ENCODE results near the gene SHF. TPM values are rescaled to one million over a fixed set of nuclear protein-coding genes. Genes with fewer than 3 reads are reported as not detected.
A peak's percentile ranks its signal among the peaks of the same experiment; 100 is the strongest.

Gene SHF
- total and polyA plus RNA-seq, 2 donors (not counting 1 experiment from before 2014, with no cell fraction given) = 1.6 to 15.4 TPM

GRCh38 chr15:45205192-45205591, 17.4 kb upstream of the SHF start:
- Histone ChIP-seq H2AFZ (ENCODE audit: insufficient read depth, low read depth, low read length, poor library complexity, severe bottlenecking) (no peak overlapping the region), H3K4me1 (ENCODE audit: control insufficient read depth in 2 of 2, insufficient read depth in 2 of 2, low read length in 2 of 2) (peaks cover 6 to 8% of the 10 kb centered on the region in 2 donors), H3K79me2 (ENCODE audit: control insufficient read depth, insufficient read depth, low read length) (no peaks in the 10 kb centered on the region), H4K20me1 (ENCODE audit: control insufficient read depth, insufficient read depth, low read length, poor library complexity, severe bottlenecking) (no peaks in the 10 kb centered on the region), H3K4me2 (replicated peaks; ENCODE audit: low read depth, low read length, poor library complexity, severe bottlenecking) (no peak overlapping the region), H3K9me3 (ENCODE audit: control extremely low read depth in 1 of 3, control insufficient read depth in 2 of 3, insufficient read depth in 1 of 3, low read length in 2 of 3) (peaks cover 0 to 3% (median 0%) of the 10 kb centered on the region in 3 donors), H3K9ac (ENCODE audit: low read length) (no peak overlapping the region), H3K27me3 (replicated peaks in 1 of 4; ENCODE audit: control extremely low read depth in 1 of 4, control insufficient read depth in 3 of 4, insufficient read depth in 4 of 4, low read length in 3 of 4) (peaks cover 0 to 3% (median 0%) of the 10 kb centered on the region in 4 experiments), H3K27ac (ENCODE audit: low read length in 2 of 2) (no peak overlapping the region), H3K4me3 (ENCODE audit: control extremely low read depth in 1 of 5, extremely low read depth in 1 of 5, insufficient read depth in 1 of 5, low read depth in 2 of 5, low read length in 4 of 5) (no peak overlapping the region), H3K36me3 (replicated peaks in 1 of 2; ENCODE audit: control extremely low read depth in 1 of 2, control insufficient read depth in 1 of 2, extremely low read depth in 1 of 2, insufficient read depth in 2 of 2, low read length in 1 of 2) (no peaks in the 10 kb centered on the region)
- no CpG with 5 or more reads among the region's 2 CpGs for WGBS (ENCODE audit: insufficient coverage)
- Mint-ChIP-seq H3K27me3 (peaks cover 24% of the 10 kb centered on the region), H3K4me3 (no peak overlapping the region), H3K9me3 (ENCODE audit: insufficient read depth) (no peaks in the 10 kb centered on the region), H3K4me1 (no peaks in the 10 kb centered on the region), H3K27ac (no peak overlapping the region)
- ATAC-seq (ENCODE audit: low read depth) (no peak), DNase-seq (peak; percentile 61)
- POLR2A ChIA-PET = interaction anchor here (0.6 kb wide), 1 partner anchor 192 kb away, joined by 10 read pairs; no protein-coding TSS in a partner anchor
- intact Hi-C loops (cut with micrococcal nuclease) = loop anchor here (1.0 to 10.0 kb wide), 2 partner anchors 194 to 410 kb away; no protein-coding TSS in a partner anchor
- TF ChIP-seq, protein P1, sequence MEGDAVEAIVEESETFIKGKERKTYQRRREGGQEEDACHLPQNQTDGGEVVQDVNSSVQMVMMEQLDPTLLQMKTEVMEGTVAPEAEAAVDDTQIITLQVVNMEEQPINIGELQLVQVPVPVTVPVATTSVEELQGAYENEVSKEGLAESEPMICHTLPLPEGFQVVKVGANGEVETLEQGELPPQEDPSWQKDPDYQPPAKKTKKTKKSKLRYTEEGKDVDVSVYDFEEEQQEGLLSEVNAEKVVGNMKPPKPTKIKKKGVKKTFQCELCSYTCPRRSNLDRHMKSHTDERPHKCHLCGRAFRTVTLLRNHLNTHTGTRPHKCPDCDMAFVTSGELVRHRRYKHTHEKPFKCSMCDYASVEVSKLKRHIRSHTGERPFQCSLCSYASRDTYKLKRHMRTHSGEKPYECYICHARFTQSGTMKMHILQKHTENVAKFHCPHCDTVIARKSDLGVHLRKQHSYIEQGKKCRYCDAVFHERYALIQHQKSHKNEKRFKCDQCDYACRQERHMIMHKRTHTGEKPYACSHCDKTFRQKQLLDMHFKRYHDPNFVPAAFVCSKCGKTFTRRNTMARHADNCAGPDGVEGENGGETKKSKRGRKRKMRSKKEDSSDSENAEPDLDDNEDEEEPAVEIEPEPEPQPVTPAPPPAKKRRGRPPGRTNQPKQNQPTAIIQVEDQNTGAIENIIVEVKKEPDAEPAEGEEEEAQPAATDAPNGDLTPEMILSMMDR (IDR thresholded peaks at IDR 0.05) = peak; percentile 67
- no peak for TF ChIP-seq EZH2 (IDR thresholded peaks at IDR 0.05; ENCODE audit: borderline replicate concordance, insufficient read depth, low read depth, low read length, poor library complexity, severe bottlenecking)
- CTCF ChIA-PET = interaction anchor here (0.9 to 9.2 kb wide), 10 partner anchors 13 to 253 kb away, joined by 3 to 79 read pairs (median 4); no protein-coding TSS in a partner anchor

GRCh38 chr15:45203182-45203581, 15.4 kb upstream of the SHF start:
- H2AFZ ChIP-seq (ENCODE audit: insufficient read depth, low read depth, low read length, poor library complexity, severe bottlenecking) = no peak overlapping the region
- no peaks in the 10 kb centered on the region for H3K79me2 ChIP-seq (ENCODE audit: control insufficient read depth, insufficient read depth, low read length)
- no peak overlapping the region for H3K27ac ChIP-seq (ENCODE audit: low read length in 2 of 2)
- 69% methylated on average over 3 of the region's 4 CpGs for WGBS (ENCODE audit: insufficient coverage)
- POLR2A ChIA-PET = interaction anchor here (0.9 kb wide), 1 partner anchor 15 kb away, joined by 4 read pairs; no protein-coding TSS in a partner anchor
- H3K4me1 Mint-ChIP-seq = peaks cover 7% of the 10 kb centered on the region
- H3K4me3 ChIP-seq (ENCODE audit: control extremely low read depth in 1 of 5, extremely low read depth in 1 of 5, insufficient read depth in 1 of 5, low read depth in 2 of 5, low read length in 4 of 5) = no peak overlapping the region
- H3K27ac Mint-ChIP-seq = peak overlapping the region; percentile 20
- TF ChIP-seq, protein P1 (IDR thresholded peaks at IDR 0.05) = no peak
- no peak for TF ChIP-seq EZH2 (IDR thresholded peaks at IDR 0.05; ENCODE audit: borderline replicate concordance, insufficient read depth, low read depth, low read length, poor library complexity, severe bottlenecking)
- CTCF ChIA-PET = interaction anchor here (0.6 to 9.2 kb wide), 9 partner anchors 36 to 254 kb away, joined by 3 to 79 read pairs (median 6); a partner anchor contains a TSS
- DNase-seq (no peak), ATAC-seq (ENCODE audit: low read depth) (no peak)
- peaks cover 15% of the 10 kb centered on the region for H3K27me3 Mint-ChIP-seq
- no peak overlapping the region for H3K4me3 Mint-ChIP-seq
- no peak overlapping the region for H3K9ac ChIP-seq (ENCODE audit: low read length)
- H3K27me3 ChIP-seq (replicated peaks in 1 of 4; ENCODE audit: control extremely low read depth in 1 of 4, control insufficient read depth in 3 of 4, insufficient read depth in 4 of 4, low read length in 3 of 4) = peaks cover 0 to 3% (median 0%) of the 10 kb centered on the region in 4 experiments
- H3K36me3 ChIP-seq (replicated peaks in 1 of 2; ENCODE audit: control extremely low read depth in 1 of 2, control insufficient read depth in 1 of 2, extremely low read depth in 1 of 2, insufficient read depth in 2 of 2, low read length in 1 of 2) = no peaks in the 10 kb centered on the region
- H3K4me2 ChIP-seq (replicated peaks; ENCODE audit: low read depth, low read length, poor library complexity, severe bottlenecking) = no peak overlapping the region
- H3K4me1 ChIP-seq (ENCODE audit: control insufficient read depth in 2 of 2, insufficient read depth in 2 of 2, low read length in 2 of 2) = peaks cover 9 to 15% of the 10 kb centered on the region in 2 donors
- intact Hi-C loops (cut with micrococcal nuclease) = loop anchor here (5.0 to 10.0 kb wide), 2 partner anchors 319 to 412 kb away; partner anchors contain the start of gene SLC30A4
- no peaks in the 10 kb centered on the region for H3K9me3 Mint-ChIP-seq (ENCODE audit: insufficient read depth)
- H4K20me1 ChIP-seq (ENCODE audit: control insufficient read depth, insufficient read depth, low read length, poor library complexity, severe bottlenecking) = no peaks in the 10 kb centered on the region
- H3K9me3 ChIP-seq (ENCODE audit: control extremely low read depth in 1 of 3, control insufficient read depth in 2 of 3, insufficient read depth in 1 of 3, low read length in 2 of 3) = no peaks in the 10 kb centered on the region

All from B cell (primary cell).